ENCODE measurements around the gene AHNAK.
"Not testable (repeated sequence)": the region's sequence is repeated elsewhere in the genome, so short reads cannot be mapped to it uniquely, and the experiment has no call there.

Gene AHNAK

DNA sequence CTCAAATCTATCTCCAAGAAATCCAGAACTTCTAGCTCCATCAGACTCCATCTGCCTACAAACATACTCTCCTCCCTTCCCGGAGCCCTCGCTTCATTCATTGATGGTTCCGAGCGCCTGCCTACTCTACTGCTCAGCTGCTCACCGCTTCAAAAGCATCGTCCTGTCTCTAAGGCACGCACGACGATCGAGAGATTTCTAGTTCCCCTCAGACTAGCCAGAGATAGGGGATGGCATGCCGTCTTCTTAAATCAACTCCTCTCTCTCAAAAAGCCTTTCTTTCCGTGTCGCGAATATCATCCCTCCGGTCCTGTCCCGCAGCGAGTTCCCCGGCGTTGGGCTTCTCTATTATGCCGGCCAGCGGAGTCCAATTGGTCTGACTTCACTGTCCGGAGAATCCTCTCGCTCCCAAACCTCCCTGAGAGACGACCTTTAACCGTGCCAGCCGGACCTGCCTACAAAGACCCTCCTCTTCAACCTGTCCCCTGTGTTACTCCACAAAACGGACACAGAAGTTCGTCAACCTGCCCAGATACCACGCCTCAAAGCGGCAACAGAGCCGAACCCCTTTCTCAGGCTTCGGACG, 26.5 kb upstream of the AHNAK start:
- DNase-seq: peak; percentile 32

GRCh38 chr11:62572431-62572830, 25.8 kb upstream of the AHNAK start:
- no peak for DNase-seq

DNA sequence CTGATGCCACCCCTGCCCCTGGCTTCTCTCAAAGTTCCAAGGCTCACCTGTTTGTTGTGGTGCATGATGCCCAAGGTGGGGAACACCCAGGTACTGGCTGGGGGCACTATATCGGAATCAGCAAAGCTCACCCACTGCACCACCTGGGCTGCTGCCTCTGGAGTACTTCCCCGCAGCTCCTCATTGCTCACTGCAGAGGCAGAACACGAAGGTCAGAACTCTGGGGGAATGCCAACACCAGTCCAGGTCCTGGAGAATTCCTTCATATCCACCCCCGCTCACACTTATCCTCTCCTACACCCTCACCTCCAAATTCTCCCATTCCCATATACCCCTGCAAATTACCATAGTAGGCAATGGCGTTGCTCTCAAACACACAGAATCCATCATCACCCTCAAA, 24.9 kb upstream of the AHNAK start:
- DNase-seq: not testable (repeated sequence)

DNA sequence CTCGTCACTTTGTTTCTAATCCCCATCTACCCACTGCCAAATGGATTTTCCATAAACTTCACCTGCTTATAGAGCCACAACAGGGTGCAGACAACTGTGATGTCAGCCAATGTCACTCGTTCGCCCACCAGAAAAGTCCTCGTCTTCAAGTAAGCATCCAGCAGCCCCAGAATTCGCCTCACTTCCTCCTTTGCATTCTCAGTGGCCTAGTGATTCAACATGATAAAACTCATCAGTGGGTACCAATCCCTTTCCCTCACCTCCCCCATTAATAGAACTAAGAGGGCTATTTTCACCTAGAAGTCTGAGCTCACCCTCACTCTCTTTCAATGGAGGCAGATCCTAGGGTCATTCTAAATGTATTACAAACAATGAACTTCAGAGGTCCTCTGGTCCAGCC, 24.3 kb upstream of the AHNAK start:
- DNase-seq: not testable (repeated sequence)

DNA sequence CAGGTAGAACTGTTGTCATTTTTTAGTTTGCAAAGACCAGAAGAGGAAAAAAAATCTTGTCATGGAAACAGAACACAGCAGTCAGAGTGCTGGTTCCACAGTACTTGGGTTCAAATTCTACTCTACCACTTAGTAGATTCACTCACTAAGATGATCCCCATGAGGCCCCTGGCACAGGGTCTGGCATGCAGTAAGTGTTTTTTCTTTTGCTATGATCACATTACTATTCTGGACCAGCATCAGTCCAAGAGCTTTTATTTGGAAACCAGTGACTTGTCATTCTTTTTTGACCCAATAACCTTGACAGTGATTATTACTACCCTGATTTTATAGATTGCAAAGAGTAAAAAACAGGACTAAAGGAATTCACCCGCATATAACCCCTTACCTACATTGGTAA, 23.0 kb upstream of the AHNAK start:
- DNase-seq: no peak

DNA sequence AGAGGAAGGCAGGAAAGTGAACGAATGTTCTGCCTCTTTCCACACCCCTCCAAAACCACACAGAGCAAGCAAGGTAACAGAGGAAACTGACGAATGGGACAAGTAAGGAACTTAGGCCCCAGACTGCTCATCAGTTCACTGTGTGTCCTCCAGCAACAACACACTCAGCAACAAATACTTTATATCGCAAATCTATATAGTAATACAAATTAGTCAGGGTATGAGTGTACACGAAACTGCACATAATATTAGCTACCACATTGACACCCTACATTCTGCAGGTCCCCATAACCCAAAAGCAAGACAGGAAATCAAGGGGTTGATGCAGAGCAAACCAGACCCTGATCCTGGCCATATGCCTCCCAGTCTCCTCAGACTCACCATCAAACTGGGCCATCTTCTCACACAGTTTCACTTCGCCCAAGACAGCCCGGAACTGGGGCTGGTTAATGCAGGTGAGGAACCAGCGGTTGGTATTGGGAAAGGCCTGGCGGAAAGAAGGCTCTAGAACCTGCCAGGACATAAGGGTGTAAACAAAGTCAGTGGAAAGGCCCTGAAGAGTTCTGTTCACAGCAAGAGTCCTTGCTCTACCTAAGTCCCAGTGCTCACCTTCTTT, 20.5 kb upstream of the AHNAK start:
- no peak for DNase-seq

DNA sequence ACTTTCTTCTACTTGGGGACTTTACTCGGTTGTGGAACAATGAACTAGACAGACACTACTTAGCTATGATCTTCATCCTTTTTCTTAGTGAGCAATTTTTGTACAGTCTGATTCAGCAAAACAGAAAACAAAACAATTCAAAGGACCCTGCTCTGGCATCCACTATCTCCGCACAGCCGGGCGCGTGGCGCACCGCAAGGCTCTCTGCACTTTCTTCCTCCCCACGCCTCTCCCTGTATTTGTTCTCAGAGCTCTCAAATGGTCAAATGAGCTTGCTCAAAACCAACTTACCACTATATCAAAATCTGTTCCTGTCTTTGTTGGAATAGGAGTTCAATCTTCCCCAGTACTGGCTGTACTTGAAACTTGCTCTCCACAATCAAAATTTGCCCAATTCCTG, 19.6 kb upstream of the AHNAK start:
- no peak for DNase-seq

- no peak for DNase-seq
Observed at GRCh38 chr11:62565100-62565802, 18.6 kb upstream of the AHNAK start.

DNA sequence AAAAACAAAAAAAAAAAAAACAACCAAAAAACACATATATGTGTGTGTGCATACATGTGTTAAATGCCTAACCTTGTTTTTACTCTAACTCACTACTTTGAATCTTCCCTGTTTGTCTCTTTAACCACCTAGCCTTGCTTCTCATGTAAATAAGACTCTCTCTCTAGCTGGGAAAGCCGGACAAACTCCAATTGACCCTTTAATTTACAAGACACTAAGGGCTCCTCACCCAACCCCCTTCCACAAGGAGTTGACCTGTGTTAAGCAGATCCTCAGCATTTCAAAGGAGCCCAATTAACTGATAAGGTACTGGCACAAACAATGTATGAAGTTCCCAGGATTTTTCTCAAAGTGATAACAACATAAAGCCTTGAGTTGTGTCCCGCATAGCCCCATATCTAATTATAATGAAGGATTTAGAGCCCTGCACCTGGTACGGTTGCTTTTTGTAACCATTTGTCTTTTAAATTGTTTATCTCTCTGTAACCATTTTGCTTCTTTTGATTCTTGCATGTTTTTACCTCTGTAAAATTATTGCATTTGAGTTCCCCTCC, 15.1 kb upstream of the AHNAK start:
- DNase-seq: not testable (repeated sequence)

DNA sequence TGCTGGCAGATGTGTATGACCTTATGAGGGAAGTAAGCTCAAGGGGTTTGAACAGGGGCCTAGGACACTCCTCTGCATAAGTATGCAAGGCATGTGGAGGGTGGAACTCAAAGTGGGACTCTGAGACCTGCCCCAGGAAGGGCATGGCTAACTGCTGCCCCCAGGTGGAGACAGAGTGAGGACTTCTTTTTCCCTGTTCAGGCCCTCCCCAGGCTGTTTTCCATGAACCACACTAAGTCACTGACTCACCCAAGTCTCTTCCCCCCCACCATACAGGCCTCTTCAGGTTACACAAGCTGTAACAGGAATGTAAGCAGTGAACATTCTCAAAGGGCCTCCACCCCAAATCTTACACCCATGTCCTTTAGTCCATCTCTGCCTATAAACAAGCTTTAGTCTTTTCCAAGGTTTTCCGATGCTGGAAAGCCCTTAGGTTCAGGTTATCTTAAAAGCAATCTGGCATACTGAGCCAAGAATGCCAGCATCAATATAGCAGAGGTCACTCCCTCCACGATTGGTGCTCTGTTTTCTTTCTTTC, 14.0 kb upstream of the AHNAK start:
- DNase-seq: peak; percentile 77

- DNase-seq: not testable (repeated sequence)
Observed at GRCh38 chr11:62559626-62560025, 13.0 kb upstream of the AHNAK start.

DNA sequence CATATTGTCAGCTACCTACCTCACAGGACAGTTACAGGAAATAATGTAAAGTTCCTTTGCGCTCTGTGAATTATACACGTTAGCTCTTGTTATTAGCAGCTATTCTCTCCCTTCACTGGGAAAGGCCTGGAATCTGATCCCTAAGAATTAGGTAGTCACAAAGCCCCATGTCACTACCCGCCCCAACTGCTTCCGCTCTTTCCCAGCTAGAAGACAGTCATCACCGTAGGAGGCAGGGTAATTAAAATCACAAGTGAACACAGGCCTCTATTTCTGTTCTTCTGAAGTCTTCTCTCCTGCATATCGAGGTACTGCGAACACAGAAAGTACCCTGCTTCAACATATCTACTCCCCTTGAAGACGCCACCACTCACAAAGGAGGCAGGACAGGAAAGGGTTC, 12.6 kb upstream of the AHNAK start:
- DNase-seq: no peak

GRCh38 chr11:62558669-62559068, 12.1 kb upstream of the AHNAK start:
- no peak for DNase-seq

GRCh38 chr11:62556875-62557631, 10.4 kb upstream of the AHNAK start:
- peak; percentile 94 for DNase-seq

GRCh38 chr11:62556108-62556874, 9.7 kb upstream of the AHNAK start:
- DNase-seq: peak; percentile 97

- DNase-seq: peak; percentile 93
Observed at GRCh38 chr11:62555464-62556107, 9.0 kb upstream of the AHNAK start.

DNA sequence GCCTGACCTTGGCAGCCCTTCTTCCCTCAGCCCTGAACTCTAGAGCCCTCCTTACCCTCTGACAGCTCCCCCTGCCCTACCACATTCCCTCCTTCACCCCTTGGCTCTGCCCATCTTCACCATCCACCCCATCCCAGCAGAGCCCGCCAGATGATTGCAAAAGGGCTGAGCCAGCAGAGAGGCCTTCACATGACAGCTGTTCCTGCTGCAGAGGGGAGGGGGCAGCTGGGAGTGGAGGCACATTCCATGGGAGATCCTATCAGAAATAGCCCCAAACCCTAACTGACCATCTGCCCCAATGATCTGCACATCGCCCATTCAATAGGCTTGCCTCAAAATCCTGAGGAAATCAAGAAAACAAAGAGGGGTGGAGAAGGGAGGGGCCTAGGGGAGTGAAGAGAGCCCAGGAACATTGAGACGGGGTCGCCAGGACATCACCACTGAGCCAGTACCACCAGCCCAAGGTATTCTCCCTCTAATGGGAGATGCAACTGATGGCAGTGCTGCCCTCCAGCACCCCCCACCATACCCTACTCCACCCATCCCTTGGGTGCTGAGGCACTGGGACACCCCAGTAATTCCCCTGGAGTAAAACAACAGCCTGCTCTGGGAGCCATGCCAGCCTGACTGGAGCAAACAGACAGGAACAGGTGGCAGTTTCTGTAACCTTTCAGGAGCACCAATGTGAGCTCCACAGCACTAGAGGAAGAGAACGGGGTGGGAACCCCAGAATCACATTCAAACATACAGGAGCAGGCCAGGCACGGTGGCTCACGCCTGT, 8.0 kb upstream of the AHNAK start:
- no peak for DNase-seq

- DNase-seq: no peak
Observed at GRCh38 chr11:62553839-62554361, 7.3 kb upstream of the AHNAK start.

DNA sequence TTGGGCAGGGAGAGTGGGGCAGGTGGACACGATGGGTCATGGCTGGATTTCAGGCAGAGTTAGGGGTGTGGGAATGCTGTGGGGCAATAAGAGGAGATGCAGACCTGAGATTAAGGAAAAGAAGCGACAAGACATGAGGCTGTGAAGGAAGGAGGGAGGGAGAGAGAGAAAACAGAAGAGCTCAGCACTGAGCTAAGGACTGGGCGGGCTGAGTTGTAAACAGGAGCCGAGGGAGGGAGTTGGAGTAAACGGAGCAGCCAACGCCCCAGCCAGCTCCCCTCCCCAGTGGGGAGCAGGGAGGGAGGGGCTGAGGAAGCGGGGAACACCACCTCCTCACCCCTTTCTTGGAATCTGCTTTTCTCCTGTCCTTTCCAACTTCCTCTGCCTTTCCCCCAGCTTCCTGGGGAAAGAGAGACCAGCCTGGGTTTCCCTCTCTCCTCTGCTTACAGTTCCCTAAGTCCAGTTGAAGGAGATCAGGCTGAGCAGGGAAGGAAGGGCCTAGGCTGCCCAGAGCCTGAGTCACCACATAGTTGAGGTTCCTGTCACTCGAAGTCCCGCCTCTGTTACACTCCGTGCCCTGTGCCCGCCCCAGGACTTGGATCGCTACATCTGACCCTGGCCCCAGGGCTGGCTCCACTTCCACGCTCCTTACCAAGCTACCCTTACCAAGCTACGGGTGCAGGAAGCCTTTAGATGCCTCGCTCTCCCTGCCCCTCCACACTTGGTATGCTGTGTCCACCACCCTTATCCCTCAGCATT, 6.7 kb upstream of the AHNAK start:
- DNase-seq: peak; percentile 71
